DMS114 treated with DMSO at 0.1 percent for 48 hours (cell line): ENCODE measurements around the gene ZNF76.

ENCODE experiments used
- DNase-seq: peaks from one replicate; lab custom pipeline; 2025; ENCODE audit not compliant: unreplicated experiment; lab: John Stamatoyannopoulos, UW

ZNF76 gene

GRCh38 chr6:35259194-35259947 is at the start of gene ZNF76:
Gene ZNF76, plus strand, starts transcription at chr6:35259735. Its CDS starts 21,417 bp downstream, at chr6:35281152.
- peak; percentile 92 for DNase-seq

DNA sequence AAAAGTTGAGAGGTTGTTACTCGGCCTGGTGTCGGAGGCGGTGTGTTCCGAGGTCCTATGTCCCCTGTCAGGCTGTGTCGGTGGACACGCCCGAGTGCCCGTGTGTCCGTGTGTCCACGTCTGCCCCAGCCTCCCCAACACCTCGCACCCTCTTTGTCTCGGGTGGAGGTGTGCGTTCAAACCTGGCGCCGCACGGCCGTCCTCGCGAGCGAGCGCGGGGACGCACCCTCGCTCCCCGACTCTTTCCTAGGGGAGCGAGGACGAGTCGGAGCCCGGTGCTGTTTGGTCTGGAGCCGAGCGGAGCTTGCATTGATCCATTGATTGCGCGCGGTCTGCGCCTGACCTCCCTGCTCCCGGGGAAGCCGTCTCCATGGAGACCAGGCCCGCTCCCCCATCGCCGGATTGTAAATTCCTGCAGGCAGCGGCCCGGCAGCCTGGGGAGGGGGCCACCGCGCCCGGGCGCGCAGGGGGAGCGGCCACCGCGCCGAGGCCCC is 46.2 kb upstream of the ZNF76 start:
- DNase-seq = no peak

GRCh38 chr6:35213824-35214756 is 45.4 kb upstream of the ZNF76 start, which contains the start of gene SCUBE3:
Gene SCUBE3, plus strand, starts transcription at chr6:35213956. Its CDS starts 463 bp downstream, at chr6:35214419.
- DNase-seq = peak; percentile 41

- no peak for DNase-seq
Observed at GRCh38 chr6:35214869-35215664, 44.5 kb upstream of the ZNF76 start.

- no peak for DNase-seq
Observed at GRCh38 chr6:35215665-35216411, 43.7 kb upstream of the ZNF76 start.

DNA sequence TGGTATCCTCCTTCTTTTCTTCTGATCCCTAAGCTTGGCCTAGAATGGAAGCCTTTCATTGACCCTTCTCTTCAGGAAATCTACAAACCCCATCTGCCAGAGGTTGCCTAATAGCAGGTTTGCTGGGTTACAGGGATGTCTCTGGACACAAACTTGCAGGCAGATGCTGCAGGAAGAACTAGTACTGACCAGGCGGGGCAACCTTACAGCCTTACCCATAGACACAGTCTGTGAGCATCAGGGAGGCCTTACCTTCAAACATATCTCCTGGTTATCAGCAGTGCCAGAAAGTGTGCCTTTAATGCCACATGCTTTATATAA is 43.2 kb upstream of the ZNF76 start:
- DNase-seq = no peak

DNA sequence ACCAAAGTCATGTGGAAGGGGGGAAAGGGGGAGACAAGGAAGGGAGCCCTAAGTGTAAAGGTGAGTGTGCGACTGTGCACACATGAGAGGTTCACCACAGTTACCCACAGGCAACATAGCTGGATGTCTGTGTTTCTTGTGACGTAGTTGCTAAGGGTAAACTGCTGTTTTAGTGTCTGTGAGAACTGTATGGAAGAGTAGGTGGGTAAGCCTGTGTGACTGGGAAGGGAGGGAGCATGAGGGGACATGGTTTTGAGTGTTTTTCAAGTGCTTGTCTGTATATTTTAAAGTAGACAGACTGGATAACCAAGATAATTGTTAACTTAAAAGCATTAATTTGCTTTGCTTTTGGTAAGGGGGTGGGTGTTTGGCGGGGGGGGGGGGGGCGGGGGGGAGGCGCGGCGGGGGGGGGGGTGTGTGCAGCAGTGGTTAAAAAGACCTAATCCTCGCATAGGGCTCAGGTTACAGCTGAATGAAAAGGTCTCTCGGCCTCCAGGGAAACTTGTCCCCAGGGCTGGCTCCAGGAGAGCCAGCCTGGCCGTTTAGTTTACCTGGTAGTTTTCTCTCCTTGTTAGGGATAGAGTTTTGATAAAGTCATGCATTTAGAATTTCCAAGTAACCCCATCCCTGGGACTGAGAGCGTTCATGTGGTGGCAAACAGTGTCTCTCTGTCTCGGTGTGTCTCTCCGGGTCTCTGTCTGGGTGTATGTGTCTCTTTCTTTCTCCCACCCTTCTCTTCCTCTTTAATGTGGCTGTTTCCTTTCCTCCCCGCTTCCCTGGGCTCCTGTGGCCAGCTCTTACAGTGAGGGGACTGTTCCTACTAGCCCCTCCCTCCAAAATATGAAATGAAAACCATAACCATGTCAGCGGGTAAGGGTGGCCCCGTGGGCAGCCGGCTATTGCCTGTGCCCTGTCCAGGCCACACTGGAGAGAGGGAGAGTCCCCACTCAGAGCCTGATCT is 42.4 kb upstream of the ZNF76 start:
- DNase-seq = no peak

DNA sequence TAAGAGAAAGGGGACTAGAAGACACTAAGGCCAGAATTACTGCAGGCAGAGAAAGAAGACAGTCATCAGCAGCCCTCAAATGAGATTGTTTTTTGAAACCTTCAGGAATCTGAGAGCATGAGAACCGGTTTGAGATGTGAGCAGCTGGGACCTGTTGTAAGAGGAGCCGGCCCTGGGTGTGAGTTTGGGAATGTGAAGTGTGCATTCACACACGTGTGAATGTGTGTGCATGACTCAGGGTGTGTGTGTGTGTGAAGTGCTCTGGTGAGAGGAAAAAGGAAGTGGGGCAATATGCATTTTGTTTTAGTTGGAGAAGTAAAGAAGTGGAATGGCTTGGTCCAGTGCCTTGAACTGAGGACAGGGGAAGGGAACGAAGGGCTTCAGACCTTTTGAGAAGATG is 41.5 kb upstream of the ZNF76 start:
- DNase-seq = no peak

GRCh38 chr6:35218456-35218855 is 41.1 kb upstream of the ZNF76 start:
- DNase-seq = no peak

DNA sequence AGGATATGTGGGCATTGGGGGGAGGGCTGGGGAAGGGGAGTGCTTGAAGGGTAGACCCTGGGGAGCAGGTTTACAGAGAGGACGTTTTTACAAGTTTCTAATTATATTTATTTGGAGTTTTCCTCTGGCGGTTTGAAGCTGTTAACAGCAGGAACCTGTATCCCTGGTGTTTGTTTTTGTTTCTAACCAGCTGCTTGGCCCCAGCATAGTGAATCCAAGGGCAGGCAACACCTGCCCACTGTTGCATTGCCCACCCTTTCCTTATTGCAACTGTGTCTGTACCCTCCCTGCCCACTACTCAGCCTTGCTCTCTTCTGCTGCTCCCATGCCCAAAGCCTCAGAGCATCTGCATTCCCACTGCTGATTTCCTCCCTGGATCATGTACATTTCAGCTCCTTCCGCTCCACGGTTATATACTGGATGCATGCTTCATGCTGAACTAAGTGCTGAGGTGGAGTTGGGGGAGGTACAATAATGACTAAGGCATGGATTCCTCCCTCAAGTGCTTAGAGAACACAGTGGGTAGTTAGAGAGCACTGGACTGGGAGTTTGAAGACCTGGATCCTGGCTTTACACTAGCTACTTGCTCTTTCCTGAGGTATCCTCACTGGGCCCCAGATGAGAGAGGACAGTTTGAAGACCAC is 39.7 kb upstream of the ZNF76 start:
- no peak for DNase-seq

- DNase-seq = no peak
Observed at GRCh38 chr6:35220711-35221110, 38.8 kb upstream of the ZNF76 start.

DNA sequence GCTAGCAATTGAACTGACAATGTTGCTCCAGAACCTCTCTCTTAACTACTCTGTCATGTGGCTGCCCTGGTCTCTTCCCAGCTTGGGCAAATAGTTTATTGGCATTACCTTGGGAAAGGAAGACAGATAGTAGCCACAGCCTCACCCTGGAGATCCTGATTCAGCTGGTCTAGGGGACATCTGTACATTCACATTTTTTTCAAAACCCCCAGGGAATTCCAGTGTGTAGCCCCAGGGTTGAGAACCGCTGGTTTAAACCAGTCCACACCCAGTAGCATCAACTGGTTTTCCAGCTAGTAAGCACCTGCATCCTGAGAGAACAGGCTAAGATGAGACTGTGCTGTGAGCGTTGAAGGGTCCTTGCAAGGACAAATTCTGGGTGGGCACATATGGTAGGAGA is 36.1 kb upstream of the ZNF76 start:
- no peak for DNase-seq

GRCh38 chr6:35224720-35225119 is 34.8 kb upstream of the ZNF76 start:
- no peak for DNase-seq

- DNase-seq = no peak
Observed at GRCh38 chr6:35228481-35228880, 31.1 kb upstream of the ZNF76 start.

- DNase-seq = no peak
Observed at GRCh38 chr6:35229304-35229703, 30.2 kb upstream of the ZNF76 start.

- DNase-seq = no peak
Observed at GRCh38 chr6:35230498-35230897, 29.0 kb upstream of the ZNF76 start.

- DNase-seq = no peak
Observed at GRCh38 chr6:35230950-35231349, 28.6 kb upstream of the ZNF76 start.

- DNase-seq = no peak
Observed at GRCh38 chr6:35231563-35231962, 28.0 kb upstream of the ZNF76 start.

- no peak for DNase-seq
Observed at GRCh38 chr6:35234901-35235300, 24.6 kb upstream of the ZNF76 start.
